GM08714 (cell line): ENCODE data around the gene TRPV2.

Source experiments
- H3K4me3 ChIP-seq: fragments of 200-500 bp; sonication (Bioruptor generic); 2 replicates; pipeline ENCODE4 v1.5.1; 2014; ENCODE audit warnings: mild to moderate bottlenecking, low read length, inconsistent platforms
- ZNF274 ChIP-seq: IDR thresholded peaks from 2 replicates; pipeline ENCODE4 v1.6.1; 2012; ENCODE audit warnings: mild to moderate bottlenecking, low read depth, low read length

The TRPV2 gene, protein sequence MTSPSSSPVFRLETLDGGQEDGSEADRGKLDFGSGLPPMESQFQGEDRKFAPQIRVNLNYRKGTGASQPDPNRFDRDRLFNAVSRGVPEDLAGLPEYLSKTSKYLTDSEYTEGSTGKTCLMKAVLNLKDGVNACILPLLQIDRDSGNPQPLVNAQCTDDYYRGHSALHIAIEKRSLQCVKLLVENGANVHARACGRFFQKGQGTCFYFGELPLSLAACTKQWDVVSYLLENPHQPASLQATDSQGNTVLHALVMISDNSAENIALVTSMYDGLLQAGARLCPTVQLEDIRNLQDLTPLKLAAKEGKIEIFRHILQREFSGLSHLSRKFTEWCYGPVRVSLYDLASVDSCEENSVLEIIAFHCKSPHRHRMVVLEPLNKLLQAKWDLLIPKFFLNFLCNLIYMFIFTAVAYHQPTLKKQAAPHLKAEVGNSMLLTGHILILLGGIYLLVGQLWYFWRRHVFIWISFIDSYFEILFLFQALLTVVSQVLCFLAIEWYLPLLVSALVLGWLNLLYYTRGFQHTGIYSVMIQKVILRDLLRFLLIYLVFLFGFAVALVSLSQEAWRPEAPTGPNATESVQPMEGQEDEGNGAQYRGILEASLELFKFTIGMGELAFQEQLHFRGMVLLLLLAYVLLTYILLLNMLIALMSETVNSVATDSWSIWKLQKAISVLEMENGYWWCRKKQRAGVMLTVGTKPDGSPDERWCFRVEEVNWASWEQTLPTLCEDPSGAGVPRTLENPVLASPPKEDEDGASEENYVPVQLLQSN

DNA sequence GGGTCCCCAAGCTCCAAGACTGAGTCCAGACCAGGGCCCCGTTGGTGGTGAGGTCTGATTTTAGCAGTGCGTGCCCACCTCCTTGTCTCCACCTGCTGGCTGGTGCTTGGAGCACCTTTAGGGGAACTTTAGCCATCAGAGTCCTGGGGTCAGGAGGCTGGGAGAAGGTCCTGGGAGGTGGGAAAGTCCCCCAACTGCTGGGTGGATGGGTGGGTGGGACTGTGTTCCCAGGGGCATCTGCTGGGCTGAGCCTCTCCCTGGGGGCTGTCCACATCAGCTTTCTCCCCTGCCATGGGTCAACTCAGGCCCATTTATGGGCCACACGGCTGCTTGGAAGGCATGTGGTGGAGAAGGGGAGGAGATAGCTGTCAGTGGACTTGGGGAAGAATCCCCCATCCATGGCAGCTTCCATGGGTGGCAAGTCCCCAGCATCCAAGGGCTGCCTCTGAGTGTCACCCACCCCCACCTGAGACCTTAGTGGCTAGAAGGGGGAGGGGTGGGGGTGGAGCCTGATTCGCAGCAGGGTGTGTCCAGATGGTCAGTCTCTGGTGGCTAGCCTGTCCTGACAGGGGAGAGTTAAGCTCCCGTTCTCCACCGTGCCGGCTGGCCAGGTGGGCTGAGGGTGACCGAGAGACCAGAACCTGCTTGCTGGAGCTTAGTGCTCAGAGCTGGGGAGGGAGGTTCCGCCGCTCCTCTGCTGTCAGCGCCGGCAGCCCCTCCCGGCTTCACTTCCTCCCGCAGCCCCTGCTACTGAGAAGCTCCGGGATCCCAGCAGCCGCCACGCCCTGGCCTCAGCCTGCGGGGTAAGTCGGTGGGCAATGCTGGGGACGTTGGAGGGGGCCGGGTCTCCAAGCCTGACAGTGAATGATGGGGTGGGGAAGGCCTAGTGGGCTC lies at the start of gene TRPV2:
TRPV2 (plus strand) TSS at position 541 of the 894 bp plus-strand sequence. CDS start 2,098 bp downstream, outside the sequence.
- peak within 1 kb of the TSS; percentile 71 for H3K4me3 ChIP-seq

DNA sequence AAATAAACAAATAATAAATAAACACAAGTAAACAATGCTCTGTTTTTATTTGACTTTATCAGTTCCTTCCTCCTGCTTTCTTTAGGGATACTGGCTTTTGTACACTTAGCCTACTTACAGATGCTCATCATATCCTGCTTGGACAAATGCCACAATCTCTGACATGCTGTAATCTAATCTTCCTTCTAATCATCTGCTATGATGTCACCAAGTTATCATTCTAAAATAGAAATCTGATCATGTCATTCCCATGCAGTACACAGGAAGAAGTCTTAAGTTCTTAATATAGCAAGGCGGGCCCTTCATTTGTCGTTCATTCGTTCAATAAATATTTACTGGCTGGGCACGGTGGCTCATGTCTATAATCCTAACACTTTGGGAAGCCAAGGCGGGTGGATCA lies 43.6 kb upstream of the TRPV2 start:
- no peak overlapping the region for H3K4me3 ChIP-seq
- no peak for TF ChIP-seq ZNF274

More for the DNA sequence above, at the start of gene TRPV2:
- TF ChIP-seq ZNF274, result no peak

GRCh38 chr17:16374146-16374938 lies 41.0 kb upstream of the TRPV2 start:
- TF ChIP-seq ZNF274, result no peak
- no peak overlapping the region for H3K4me3 ChIP-seq

- TF ChIP-seq ZNF274, result no peak
- H3K4me3 ChIP-seq, result no peak overlapping the region
Observed at GRCh38 chr17:16377941-16378341, 37.4 kb upstream of the TRPV2 start.

GRCh38 chr17:16378636-16379282 lies 36.6 kb upstream of the TRPV2 start:
- TF ChIP-seq ZNF274, result no peak
- H3K4me3 ChIP-seq, result no peak overlapping the region

DNA sequence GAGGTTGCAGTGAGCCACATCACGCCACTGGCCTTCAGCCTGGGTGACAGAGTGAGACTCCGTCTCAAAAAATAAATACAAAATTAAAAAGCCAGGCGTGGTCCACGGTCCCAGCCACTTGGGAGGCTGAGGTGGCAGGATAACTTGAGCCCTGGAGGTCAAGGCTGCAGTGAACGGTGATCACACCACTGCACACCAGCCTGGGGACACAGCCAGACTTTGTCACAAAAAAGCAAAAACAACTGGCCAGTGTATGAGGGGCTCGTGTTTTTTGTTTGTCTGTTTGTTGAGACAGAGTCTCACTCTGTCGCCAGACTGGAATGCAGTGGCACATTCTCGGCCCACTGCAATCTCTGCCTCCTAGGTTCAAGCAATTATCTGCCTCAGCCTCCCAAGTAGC lies 35.7 kb upstream of the TRPV2 start:
- no peak for TF ChIP-seq ZNF274
- no peak overlapping the region for H3K4me3 ChIP-seq

DNA sequence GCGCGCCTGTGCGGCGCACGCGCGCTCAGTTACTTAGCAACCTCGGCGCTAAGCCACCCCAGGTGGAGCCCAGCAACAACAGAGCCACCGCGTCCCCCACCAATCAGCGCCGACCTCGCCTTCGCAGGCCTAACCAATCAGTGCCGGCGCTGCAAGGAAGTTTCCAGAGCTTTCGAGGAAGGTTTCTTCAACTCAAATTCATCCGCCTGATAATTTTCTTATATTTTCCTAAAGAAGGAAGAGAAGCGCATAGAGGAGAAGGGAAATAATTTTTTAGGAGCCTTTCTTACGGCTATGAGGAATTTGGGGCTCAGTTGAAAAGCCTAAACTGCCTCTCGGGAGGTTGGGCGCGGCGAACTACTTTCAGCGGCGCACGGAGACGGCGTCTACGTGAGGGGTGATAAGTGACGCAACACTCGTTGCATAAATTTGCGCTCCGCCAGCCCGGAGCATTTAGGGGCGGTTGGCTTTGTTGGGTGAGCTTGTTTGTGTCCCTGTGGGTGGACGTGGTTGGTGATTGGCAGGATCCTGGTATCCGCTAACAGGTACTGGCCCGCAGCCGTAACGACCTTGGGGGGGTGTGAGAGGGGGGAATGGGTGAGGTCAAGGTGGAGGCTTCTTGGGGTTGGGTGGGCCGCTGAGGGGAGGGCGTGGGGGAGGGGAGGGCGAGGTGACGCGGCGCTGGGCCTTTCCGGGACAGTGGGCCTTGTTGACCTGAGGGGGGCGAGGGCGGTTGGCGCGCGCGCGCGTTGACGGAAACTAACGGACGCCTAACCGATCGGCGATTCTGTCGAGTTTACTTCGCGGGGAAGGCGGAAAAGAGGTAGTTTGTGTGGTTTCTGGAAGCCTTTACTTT lies 34.5 kb upstream of the TRPV2 start, which contains the start of gene UBB:
UBB (plus strand) TSS at position 452 of the 856 bp plus-strand sequence. CDS start 817 bp downstream, outside the sequence.
- H3K4me3 ChIP-seq, result peak within 1 kb of the TSS; percentile 100
- no peak for TF ChIP-seq ZNF274

DNA sequence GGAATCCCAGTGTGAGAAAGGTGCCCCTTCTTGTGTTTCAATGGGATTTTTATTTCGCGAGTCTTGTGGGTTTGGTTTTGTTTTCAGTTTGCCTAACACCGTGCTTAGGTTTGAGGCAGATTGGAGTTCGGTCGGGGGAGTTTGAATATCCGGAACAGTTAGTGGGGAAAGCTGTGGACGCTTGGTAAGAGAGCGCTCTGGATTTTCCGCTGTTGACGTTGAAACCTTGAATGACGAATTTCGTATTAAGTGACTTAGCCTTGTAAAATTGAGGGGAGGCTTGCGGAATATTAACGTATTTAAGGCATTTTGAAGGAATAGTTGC lies 33.9 kb upstream of the TRPV2 start:
- H3K4me3 ChIP-seq, result peak overlapping the region; percentile 100
- no peak for TF ChIP-seq ZNF274

GRCh38 chr17:16383216-16383615 lies 32.2 kb upstream of the TRPV2 start:
- no peak for TF ChIP-seq ZNF274
- peak overlapping the region; percentile 100; the same call in 1 of the 2 replicates for H3K4me3 ChIP-seq

GRCh38 chr17:16383772-16384287 lies 31.5 kb upstream of the TRPV2 start:
- H3K4me3 ChIP-seq, result no peak overlapping the region
- no peak for TF ChIP-seq ZNF274

GRCh38 chr17:16384557-16384956 lies 30.8 kb upstream of the TRPV2 start:
- no peak for TF ChIP-seq ZNF274
- H3K4me3 ChIP-seq, result no peak overlapping the region

DNA sequence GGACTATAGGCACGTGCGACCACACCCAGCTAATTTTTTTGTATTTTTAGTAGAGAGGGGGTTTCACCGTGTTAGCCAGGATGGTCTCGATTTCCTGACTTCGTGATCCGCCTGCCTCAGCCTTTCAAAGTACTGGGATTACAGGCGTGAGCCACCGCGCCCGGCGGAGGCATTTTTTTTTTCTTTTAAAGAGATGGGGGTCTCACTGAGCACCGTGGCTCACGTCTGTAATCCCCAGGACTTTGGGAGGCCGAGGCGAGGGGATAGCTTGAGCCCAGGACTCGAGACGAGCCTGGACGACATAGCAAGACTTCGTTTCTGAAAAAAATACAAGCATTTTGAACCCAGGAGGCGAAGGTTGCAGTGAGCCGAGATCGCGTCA lies 29.3 kb upstream of the TRPV2 start:
- H3K4me3 ChIP-seq, result peak overlapping the region; percentile 63; the same call in 1 of the 2 replicates
